Measurements from ENCODE around the gene NRXN2.
"Not testable (repeated sequence)": the region's sequence is repeated elsewhere in the genome, so short reads cannot be mapped to it uniquely, and the experiment has no call there.

The NRXN2 gene

GRCh38 chr11:64582885-64583284, 140.1 kb downstream of the NRXN2 start:
- no peak for DNase-seq

GRCh38 chr11:64581057-64581523, 141.9 kb downstream of the NRXN2 start:
- no peak for DNase-seq

GRCh38 chr11:64580412-64580811, 142.6 kb downstream of the NRXN2 start:
- no peak for DNase-seq

DNA sequence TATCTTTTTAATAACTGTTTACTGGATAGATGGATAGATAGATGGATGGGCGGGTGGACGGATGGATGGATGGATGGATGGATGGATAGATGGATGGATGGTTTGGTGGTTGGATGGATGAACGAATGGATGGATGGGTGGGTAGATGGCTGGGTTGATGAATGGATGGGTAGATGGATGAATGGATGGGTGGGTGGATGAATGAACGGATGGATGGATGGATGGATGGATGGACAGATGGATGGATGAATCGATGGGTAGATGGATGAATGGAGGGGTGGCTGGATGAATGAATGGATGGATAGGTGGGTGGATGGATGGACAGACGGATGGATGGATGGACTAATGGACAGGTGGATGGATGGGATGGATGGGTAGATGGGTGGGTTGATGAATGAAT, 145.8 kb downstream of the NRXN2 start:
- no peak for DNase-seq

- no peak for DNase-seq
Observed at GRCh38 chr11:64572143-64572542, 150.9 kb downstream of the NRXN2 start.

DNA sequence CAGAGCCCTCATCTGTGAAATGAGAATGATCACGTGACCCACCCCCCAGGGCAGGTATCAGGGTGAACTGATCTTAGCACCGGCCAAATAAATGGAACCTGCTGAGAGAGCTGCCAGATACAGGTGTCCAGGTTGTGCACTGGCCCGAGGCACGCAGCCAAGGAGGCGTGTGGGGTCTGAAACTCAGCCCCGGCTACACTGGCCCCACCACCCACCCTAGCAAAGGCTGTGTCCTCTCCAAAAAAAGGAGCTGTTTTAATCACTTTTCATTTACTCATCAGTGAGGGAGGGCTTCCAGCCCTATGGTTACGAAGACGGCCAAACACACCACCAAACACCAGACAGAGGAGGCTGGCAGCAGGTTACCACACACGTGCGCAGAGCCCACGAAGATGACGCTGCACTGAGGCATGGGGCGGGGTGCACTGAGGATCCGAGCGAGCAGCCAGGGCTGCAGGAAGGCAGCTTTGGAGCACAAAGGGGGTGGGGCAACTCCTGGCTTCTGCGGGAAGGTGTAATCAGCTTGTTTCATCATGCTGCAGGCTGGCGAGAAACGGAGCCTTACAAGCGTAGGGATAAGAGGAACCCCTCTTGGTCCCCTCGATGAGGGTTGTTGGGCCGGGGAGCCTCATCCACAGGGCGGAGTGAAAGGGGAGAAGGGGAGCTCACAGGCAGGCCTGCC, 151.4 kb downstream of the NRXN2 start:
- no peak for DNase-seq

DNA sequence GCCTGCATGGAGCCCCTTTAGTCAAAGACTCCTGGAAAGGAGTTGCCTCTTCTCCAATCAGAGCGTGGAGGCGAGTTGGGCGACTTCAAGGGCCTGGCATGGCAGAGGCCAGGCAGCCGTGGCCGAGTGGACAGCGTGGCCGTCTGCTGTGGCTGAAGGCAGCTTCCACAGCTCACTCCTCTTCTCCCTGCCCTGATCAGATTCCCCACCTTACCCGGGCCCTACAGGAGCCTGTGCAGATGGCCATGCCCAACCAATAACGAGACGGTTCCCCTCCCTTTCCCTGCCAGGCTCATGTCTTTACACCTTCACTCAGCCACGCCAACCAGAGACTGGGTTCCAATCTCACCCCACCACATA, 152.0 kb downstream of the NRXN2 start:
- DNase-seq, result no peak

- no peak for DNase-seq
Observed at GRCh38 chr11:64570341-64570740, 152.7 kb downstream of the NRXN2 start.

GRCh38 chr11:64569300-64569970, 153.6 kb downstream of the NRXN2 start:
- no peak for DNase-seq

DNA sequence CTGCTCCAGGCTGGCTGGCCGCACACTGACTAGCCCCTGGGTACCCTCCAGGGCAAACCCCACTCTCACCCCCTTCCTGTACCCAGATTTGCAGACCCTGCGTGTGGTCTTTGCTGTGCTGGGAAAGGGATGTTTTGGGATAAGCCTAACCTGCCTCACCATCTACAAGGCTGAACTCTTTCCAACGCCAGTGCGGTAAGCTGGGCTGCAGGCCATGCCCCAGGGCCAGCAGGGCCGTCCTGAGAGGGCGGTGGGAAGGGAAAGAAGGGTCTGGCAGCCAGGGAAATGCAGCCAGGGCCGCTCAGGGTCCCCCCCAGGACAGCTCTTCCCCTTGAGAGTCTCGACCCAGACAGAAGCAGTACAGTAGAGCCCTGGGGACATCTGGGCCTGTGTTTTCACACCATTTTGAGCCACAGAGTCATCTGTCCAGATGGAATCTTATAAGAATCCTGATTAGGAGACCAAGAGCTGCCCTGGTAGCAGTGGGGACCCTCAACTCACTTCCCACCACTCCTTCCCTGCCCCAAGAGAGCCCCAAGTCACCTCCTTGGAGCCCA, 154.3 kb downstream of the NRXN2 start:
- no peak for DNase-seq

GRCh38 chr11:64568041-64568571, 154.9 kb downstream of the NRXN2 start:
- no peak for DNase-seq

DNA sequence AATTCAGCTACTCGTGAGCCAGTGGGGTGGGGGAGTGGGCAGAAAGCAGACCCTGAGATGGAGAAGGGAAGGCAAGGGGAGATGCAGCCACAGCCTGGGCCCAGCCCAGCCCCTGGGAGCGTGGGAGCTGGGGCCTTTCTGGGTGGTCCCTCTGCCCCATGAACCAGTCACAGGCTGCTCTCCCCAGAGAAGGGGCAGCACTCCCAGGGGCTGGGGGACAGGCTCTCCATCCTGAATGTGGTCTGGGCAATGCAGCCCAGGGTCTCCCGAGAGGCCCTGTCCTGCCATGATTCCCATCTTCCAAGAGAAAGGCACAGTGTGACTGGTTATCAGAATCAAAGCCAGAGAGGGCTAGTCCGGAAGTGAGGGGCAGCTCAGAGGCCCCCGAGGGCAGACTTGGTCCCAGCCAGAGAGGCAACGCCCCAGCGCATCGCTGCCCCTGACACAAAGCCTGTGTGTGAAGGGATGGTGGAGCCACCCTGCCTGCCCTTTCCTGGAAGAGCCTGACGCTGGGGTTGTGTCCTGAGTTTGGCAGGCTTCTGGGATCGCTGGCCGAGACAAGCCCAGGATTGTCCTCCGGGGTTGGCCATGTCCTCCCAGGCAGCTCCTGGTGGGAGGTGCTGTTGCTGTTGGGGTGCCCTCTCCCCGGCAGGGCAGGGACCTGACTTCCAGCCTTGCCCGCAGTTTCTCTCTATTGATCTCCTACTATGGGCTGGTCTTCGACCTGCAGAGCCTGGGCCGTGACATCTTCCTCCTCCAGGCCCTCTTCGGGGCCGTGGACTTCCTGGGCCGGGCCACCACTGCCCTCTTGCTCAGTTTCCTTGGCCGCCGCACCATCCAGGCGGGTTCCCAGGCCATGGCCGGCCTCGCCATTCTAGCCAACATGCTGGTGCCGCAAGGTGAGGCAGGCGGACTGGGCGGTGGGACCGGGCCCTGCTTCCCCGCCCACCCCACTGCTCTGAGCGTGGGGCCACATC, 155.8 kb downstream of the NRXN2 start:
- no peak for DNase-seq

- no peak for DNase-seq
Observed at GRCh38 chr11:64566042-64566914, 156.7 kb downstream of the NRXN2 start.

DNA sequence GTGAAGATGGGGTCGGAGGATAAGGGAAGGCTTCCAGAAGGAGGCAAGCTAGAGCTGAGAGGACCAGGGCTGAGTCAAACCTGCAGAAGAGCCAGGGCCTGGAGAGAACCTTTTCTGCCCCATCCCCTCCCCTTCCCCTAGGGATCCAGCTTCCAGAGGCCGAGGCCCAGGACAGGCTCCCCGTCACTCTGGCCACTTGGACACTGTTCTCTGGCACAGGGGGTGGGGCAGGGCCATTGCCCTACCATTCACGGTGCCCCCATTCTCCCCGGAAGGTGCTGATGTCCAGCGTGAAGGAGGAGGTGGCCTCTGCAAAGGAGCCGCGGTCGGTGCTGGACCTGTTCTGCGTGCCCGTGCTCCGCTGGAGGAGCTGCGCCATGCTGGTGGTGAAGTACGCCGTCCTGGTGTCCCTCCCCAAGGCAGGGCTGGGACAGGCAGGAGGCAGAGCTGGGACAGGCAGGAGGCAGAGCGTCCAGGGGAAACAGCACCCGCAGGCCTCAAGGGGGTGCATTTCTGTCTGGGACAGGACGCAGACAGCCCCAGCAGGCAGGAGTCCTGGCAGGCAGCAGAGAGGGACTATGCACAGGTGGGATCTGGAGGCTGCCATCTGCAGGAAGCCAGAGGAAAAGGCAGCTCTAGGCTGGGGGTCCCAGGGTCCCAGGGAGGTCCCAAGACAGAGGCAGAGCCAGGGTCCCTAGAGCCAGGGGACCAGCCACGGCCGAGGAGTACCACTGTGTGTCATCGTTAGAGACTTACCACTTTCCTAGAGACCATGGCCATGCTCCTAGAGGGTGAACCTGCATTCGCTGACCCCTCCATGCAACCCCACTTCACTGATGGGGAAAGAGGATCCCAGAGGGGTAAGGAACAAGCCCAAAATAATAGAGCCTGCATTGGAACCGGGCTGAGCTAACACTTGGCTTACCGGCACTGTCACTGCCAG, 157.8 kb downstream of the NRXN2 start:
- DNase-seq, result no peak

- no peak for DNase-seq
Observed at GRCh38 chr11:64564419-64564818, 158.6 kb downstream of the NRXN2 start.

DNA sequence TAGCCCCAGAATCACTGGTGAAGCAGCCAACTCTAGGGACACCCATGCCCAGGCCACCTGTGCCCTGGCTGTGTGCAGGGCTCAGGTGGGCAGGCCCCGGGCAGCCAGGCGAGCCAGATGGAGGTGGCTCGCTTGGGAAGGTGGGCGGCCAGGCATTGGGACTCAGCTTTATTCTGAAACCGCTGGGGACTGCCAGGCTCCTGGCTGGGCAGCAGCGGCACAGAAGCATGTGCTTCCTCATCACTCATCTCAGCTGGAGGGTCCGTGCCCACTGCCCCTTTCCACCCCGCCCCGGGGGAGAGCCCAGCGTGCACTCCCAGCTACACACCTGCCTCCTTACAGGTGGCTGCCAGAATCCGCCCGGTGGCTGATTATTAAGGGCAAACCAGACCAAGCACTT, 159.0 kb downstream of the NRXN2 start:
- DNase-seq, result no peak

- DNase-seq, result no peak
Observed at GRCh38 chr11:64562723-64563351, 160.2 kb downstream of the NRXN2 start.

- no peak for DNase-seq
Observed at GRCh38 chr11:64561984-64562722, 160.8 kb downstream of the NRXN2 start.

GRCh38 chr11:64561429-64561828, 161.6 kb downstream of the NRXN2 start:
- not testable (repeated sequence) for DNase-seq

Data from hippocampal formation (tissue), 2 donors.